ENCODE data around the gene PCK2. TPM values are rescaled to one million over a fixed set of nuclear protein-coding genes. Genes with fewer than 3 reads are reported as not detected.

The PCK2 gene
- total and polyA plus RNA-seq, 2 of the 13 experiments (the other 11 are each of a cell fraction or from before 2014, with no cell fraction given), result 129 to 272 TPM

DNA sequence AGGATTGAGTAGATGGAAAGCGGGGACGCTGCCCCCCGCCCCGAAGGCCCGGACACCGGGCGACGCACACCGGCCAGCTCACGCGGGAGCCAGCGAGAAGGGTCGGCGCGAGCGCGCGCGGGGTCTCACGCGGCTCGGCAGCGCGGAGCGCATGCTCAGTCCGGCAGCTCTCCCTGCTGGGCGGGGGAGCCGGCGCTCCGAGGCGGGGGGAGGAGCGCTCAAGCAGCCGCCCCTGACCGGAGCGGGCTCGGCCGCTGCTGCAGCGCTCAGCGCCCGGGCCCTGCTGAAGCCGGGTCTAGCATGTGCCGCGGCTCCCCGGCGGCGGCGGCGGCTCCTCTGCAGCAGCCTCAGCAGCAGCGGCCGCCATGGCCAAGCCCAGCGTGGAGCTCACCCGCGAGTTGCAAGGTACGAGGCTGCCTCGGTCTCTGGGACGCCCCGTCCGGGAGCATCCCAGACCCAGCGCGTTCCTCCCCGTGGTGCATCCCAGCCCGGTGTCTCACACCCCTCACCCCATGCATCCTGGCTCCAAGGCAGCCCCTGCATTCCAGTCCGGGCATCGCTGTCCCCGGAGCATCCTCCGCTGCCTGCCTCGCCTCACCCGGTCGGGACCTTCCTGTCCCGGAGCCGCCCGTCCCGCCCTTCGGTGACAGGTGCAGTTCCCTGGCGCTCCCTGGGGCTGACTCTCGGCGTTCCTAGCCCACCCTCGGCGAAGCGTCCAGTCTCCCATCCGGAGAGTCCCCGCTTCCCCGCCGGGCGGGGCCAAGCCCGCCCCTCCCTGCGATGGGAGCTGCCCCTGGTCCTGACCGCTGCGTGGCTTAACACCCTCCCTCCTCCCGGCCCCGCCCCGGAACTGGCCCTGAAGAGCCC lies 42.1 kb upstream of the PCK2 start, which contains the start of gene CARMIL3 (continued):
- no peak for TF ChIP-seq GATAD1 (CRISPR knock-in tag; IDR thresholded peaks at IDR 0.05)
- TF ChIP-seq, protein P1, sequence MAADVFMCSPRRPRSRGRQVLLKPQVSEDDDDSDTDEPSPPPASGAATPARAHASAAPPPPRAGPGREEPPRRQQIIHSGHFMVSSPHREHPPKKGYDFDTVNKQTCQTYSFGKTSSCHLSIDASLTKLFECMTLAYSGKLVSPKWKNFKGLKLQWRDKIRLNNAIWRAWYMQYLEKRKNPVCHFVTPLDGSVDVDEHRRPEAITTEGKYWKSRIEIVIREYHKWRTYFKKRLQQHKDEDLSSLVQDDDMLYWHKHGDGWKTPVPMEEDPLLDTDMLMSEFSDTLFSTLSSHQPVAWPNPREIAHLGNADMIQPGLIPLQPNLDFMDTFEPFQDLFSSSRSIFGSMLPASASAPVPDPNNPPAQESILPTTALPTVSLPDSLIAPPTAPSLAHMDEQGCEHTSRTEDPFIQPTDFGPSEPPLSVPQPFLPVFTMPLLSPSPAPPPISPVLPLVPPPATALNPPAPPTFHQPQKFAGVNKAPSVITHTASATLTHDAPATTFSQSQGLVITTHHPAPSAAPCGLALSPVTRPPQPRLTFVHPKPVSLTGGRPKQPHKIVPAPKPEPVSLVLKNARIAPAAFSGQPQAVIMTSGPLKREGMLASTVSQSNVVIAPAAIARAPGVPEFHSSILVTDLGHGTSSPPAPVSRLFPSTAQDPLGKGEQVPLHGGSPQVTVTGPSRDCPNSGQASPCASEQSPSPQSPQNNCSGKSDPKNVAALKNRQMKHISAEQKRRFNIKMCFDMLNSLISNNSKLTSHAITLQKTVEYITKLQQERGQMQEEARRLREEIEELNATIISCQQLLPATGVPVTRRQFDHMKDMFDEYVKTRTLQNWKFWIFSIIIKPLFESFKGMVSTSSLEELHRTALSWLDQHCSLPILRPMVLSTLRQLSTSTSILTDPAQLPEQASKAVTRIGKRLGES (CRISPR knock-in tag; IDR thresholded peaks at IDR 0.05; ENCODE audit: borderline replicate concordance), result no peak
- TF ChIP-seq AKAP8 (CRISPR knock-in tag; IDR thresholded peaks at IDR 0.05), result peak; percentile 51
- no peak for TF ChIP-seq U2AF1 (optimal IDR thresholded peaks at IDR 0.05; ENCODE audit: low read depth, low read length)
- no peak for TF ChIP-seq NR2F2 (IDR thresholded peaks at IDR 0.05; ENCODE audit: borderline replicate concordance, low read depth)
- TF ChIP-seq, protein P2, sequence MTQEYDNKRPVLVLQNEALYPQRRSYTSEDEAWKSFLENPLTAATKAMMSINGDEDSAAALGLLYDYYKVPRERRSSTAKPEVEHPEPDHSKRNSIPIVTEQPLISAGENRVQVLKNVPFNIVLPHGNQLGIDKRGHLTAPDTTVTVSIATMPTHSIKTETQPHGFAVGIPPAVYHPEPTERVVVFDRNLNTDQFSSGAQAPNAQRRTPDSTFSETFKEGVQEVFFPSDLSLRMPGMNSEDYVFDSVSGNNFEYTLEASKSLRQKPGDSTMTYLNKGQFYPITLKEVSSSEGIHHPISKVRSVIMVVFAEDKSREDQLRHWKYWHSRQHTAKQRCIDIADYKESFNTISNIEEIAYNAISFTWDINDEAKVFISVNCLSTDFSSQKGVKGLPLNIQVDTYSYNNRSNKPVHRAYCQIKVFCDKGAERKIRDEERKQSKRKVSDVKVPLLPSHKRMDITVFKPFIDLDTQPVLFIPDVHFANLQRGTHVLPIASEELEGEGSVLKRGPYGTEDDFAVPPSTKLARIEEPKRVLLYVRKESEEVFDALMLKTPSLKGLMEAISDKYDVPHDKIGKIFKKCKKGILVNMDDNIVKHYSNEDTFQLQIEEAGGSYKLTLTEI (CRISPR knock-in tag; conservative IDR thresholded peaks at IDR 0.05), result no peak
- TF ChIP-seq, protein P3, sequence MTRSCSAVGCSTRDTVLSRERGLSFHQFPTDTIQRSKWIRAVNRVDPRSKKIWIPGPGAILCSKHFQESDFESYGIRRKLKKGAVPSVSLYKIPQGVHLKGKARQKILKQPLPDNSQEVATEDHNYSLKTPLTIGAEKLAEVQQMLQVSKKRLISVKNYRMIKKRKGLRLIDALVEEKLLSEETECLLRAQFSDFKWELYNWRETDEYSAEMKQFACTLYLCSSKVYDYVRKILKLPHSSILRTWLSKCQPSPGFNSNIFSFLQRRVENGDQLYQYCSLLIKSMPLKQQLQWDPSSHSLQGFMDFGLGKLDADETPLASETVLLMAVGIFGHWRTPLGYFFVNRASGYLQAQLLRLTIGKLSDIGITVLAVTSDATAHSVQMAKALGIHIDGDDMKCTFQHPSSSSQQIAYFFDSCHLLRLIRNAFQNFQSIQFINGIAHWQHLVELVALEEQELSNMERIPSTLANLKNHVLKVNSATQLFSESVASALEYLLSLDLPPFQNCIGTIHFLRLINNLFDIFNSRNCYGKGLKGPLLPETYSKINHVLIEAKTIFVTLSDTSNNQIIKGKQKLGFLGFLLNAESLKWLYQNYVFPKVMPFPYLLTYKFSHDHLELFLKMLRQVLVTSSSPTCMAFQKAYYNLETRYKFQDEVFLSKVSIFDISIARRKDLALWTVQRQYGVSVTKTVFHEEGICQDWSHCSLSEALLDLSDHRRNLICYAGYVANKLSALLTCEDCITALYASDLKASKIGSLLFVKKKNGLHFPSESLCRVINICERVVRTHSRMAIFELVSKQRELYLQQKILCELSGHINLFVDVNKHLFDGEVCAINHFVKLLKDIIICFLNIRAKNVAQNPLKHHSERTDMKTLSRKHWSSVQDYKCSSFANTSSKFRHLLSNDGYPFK (CRISPR knock-in tag; IDR thresholded peaks at IDR 0.05; ENCODE audit: borderline replicate concordance), result peak; percentile 72; the same call in 1 of the 2 replicates
- TF ChIP-seq, protein P4, sequence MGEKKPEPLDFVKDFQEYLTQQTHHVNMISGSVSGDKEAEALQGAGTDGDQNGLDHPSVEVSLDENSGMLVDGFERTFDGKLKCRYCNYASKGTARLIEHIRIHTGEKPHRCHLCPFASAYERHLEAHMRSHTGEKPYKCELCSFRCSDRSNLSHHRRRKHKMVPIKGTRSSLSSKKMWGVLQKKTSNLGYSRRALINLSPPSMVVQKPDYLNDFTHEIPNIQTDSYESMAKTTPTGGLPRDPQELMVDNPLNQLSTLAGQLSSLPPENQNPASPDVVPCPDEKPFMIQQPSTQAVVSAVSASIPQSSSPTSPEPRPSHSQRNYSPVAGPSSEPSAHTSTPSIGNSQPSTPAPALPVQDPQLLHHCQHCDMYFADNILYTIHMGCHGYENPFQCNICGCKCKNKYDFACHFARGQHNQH (CRISPR knock-in tag; IDR thresholded peaks at IDR 0.05), result peak; percentile 78; the same call in 1 of the 2 replicates
- no peak for TF ChIP-seq EP300 (IDR thresholded peaks at IDR 0.05; ENCODE audit: low read depth in 2 of 2, low read length in 2 of 2)
- no peak for TF ChIP-seq EP300 (CRISPR knock-in tag; IDR thresholded peaks at IDR 0.05; ENCODE audit: borderline replicate concordance)
- TF ChIP-seq, protein P5, sequence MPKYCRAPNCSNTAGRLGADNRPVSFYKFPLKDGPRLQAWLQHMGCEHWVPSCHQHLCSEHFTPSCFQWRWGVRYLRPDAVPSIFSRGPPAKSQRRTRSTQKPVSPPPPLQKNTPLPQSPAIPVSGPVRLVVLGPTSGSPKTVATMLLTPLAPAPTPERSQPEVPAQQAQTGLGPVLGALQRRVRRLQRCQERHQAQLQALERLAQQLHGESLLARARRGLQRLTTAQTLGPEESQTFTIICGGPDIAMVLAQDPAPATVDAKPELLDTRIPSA (CRISPR knock-in tag; IDR thresholded peaks at IDR 0.05; ENCODE audit: borderline replicate concordance), result peak; percentile 73; the same call in 1 of the 2 replicates
- TF ChIP-seq NFYB (CRISPR knock-in tag; IDR thresholded peaks at IDR 0.05), result peak; percentile 36; the same call in 1 of the 2 replicates
- TF ChIP-seq ZNF282 (IDR thresholded peaks at IDR 0.05; ENCODE audit: partially characterized antibody), result no peak
- no peak for TF ChIP-seq ZNF879 (CRISPR knock-in tag; IDR thresholded peaks at IDR 0.05)
- TF ChIP-seq MED1 (CRISPR knock-in tag; IDR thresholded peaks at IDR 0.05), result peak; percentile 31; the same call in 1 of the 2 replicates
- TF ChIP-seq IKZF1 (IDR thresholded peaks at IDR 0.05), result no peak
- peak; percentile 42; the same call in 1 of the 2 replicates for TF ChIP-seq RXRB (CRISPR knock-in tag; IDR thresholded peaks at IDR 0.05; ENCODE audit: borderline replicate concordance)
- no peak; the same call in 1 of the 2 replicates for TF ChIP-seq ZNF367 (CRISPR knock-in tag; IDR thresholded peaks at IDR 0.05; ENCODE audit: borderline replicate concordance)
